ENCODE results near the gene TP53I13. TPM values are rescaled to one million over a fixed set of nuclear protein-coding genes. Genes with fewer than 3 reads are reported as not detected.
A peak's percentile ranks its signal among the peaks of the same experiment; 100 is the strongest.

The TP53I13 gene
- total and polyA plus RNA-seq, 2 donors (not counting 1 experiment from before 2014, with no cell fraction given): 11.1 to 51.5 TPM

DNA sequence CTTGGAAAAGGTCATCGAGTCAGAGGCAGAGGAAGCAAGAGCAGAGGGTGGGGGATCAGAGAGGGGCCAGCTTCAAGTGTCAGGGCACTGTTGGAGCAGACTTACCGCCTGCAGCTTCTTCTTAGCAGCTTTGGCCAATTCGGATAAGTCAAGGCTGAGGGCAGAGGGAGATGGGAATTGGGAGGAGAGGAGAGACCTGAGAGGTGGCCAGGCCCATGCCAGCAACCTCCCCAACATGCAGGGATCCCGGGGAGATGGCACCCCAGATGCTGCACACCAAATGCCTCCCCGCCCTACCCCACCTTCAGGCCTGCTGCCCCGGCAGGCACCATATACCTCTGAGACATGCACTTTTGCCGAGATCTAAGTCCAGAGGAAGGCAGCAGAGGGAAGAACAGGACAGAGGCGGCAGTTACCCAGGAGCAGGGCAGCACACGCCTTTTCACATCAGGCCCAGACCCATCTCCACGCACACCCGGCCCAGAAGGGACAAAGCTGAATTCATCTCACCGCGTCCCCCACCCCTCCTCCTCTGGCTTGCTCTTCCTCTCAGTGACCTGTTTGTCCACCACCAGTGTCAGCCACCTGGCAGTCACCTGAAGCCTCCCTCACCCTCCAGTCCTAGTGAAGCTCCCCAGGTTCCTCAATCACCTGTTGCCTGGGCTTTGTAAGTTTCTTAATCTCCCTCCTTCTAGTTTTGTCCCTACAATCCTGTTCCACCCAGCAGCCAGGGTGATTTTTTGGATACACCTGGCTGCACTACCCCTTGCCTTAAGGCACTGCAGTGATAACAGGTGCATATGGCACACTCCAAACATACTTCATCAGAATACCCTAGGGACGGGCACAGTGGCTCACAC, 10.4 kb downstream of the TP53I13 start:
- H3K27ac ChIP-seq (ENCODE audit: insufficient read depth, low read length): no peak overlapping the region
- H3K36me3 ChIP-seq (ENCODE audit: control insufficient read depth, insufficient read depth, low read length): peaks cover 42% of the 10 kb centered on the region
- peaks cover 7% of the 10 kb centered on the region for H3K79me2 ChIP-seq (ENCODE audit: control insufficient read depth, insufficient read depth, low read length)
- H3K4me3 ChIP-seq (replicated peaks in 1 of 4; ENCODE audit: control extremely low read depth in 1 of 4, insufficient read depth in 1 of 4, low read depth in 3 of 4, low read length in 4 of 4): no peak overlapping the region
- H2AFZ ChIP-seq (ENCODE audit: low read length): no peak overlapping the region
- H3K4me2 ChIP-seq (ENCODE audit: extremely low read depth, insufficient read depth, low read length): no peak overlapping the region
- TF ChIP-seq, protein P1, sequence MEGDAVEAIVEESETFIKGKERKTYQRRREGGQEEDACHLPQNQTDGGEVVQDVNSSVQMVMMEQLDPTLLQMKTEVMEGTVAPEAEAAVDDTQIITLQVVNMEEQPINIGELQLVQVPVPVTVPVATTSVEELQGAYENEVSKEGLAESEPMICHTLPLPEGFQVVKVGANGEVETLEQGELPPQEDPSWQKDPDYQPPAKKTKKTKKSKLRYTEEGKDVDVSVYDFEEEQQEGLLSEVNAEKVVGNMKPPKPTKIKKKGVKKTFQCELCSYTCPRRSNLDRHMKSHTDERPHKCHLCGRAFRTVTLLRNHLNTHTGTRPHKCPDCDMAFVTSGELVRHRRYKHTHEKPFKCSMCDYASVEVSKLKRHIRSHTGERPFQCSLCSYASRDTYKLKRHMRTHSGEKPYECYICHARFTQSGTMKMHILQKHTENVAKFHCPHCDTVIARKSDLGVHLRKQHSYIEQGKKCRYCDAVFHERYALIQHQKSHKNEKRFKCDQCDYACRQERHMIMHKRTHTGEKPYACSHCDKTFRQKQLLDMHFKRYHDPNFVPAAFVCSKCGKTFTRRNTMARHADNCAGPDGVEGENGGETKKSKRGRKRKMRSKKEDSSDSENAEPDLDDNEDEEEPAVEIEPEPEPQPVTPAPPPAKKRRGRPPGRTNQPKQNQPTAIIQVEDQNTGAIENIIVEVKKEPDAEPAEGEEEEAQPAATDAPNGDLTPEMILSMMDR (conservative IDR thresholded peaks at IDR 0.05 in 1 of 2, IDR thresholded peaks at IDR 0.05 in 1 of 2; ENCODE audit: low read depth in 1 of 2, low read length in 2 of 2): no peak
- TF ChIP-seq EZH2 (IDR thresholded peaks at IDR 0.05; ENCODE audit: low read length, missing control alignments): no peak
- H3K4me1 ChIP-seq (ENCODE audit: control insufficient read depth, extremely low read depth, insufficient read depth, low read length): peaks cover 4% of the 10 kb centered on the region
- DNase-seq (ENCODE audit: low read depth in 2 of 2): no peak
- H3K9me3 ChIP-seq (ENCODE audit: control insufficient read depth, insufficient read depth, low read depth, low read length): no peaks in the 10 kb centered on the region
- no peak overlapping the region for H3K9ac ChIP-seq (ENCODE audit: insufficient read depth, low read length)
- no peaks in the 10 kb centered on the region for H4K20me1 ChIP-seq (ENCODE audit: control insufficient read depth, extremely low read depth, insufficient read depth, low read length)
- no peaks in the 10 kb centered on the region for H3K27me3 ChIP-seq (ENCODE audit: control insufficient read depth, insufficient read depth, low read length)

- TF ChIP-seq, protein P1 (conservative IDR thresholded peaks at IDR 0.05 in 1 of 2, IDR thresholded peaks at IDR 0.05 in 1 of 2; ENCODE audit: low read depth in 1 of 2, low read length in 2 of 2): peak; percentile 65 to 78
- no peak for TF ChIP-seq EZH2 (IDR thresholded peaks at IDR 0.05; ENCODE audit: low read length, missing control alignments)
- no peak overlapping the region for H3K4me3 ChIP-seq (replicated peaks in 1 of 4; ENCODE audit: control extremely low read depth in 1 of 4, insufficient read depth in 1 of 4, low read depth in 3 of 4, low read length in 4 of 4)
- H3K4me2 ChIP-seq (ENCODE audit: extremely low read depth, insufficient read depth, low read length): no peak overlapping the region
- no peaks in the 10 kb centered on the region for H3K27me3 ChIP-seq (ENCODE audit: control insufficient read depth, insufficient read depth, low read length)
- no peak overlapping the region for H3K9ac ChIP-seq (ENCODE audit: insufficient read depth, low read length)
- H3K36me3 ChIP-seq (ENCODE audit: control insufficient read depth, insufficient read depth, low read length): peaks cover 32% of the 10 kb centered on the region
- peak; percentile 68 to 75 for DNase-seq (ENCODE audit: low read depth in 2 of 2)
- H3K27ac ChIP-seq (ENCODE audit: insufficient read depth, low read length): no peak overlapping the region
- H4K20me1 ChIP-seq (ENCODE audit: control insufficient read depth, extremely low read depth, insufficient read depth, low read length): no peaks in the 10 kb centered on the region
- no peak overlapping the region for H2AFZ ChIP-seq (ENCODE audit: low read length)
- H3K9me3 ChIP-seq (ENCODE audit: control insufficient read depth, insufficient read depth, low read depth, low read length): no peaks in the 10 kb centered on the region
- peaks cover 14% of the 10 kb centered on the region for H3K79me2 ChIP-seq (ENCODE audit: control insufficient read depth, insufficient read depth, low read length)
- H3K4me1 ChIP-seq (ENCODE audit: control insufficient read depth, extremely low read depth, insufficient read depth, low read length): peaks cover 4% of the 10 kb centered on the region
These were observed 11.6 kb downstream of the TP53I13 start for GRCh38 chr17:29579866-29580771.

Data from fibroblast of lung (primary cell).